H1 (cell line): ENCODE data around the gene ARHGAP28. TPM values are rescaled to one million over a fixed set of nuclear protein-coding genes. Genes with fewer than 3 reads are reported as not detected.

ENCODE experiments used
- RNF2 ChIP-seq: fragments of 200-900, 300-1000 bp; sonication (generic); IDR thresholded peaks from 2 replicates; pipeline ENCODE4 v1.7.1; 2016; ENCODE audit warnings: borderline replicate concordance, low read depth, mild to moderate bottlenecking, antibody characterized with exemption, low read length; ENCODE audit not compliant: poor library complexity, severe bottlenecking; ENCODE audit errors: missing control alignments
- polyA plus RNA-seq, 7 experiments: library from polyadenylated mRNA; depleted of rRNA in 3 of 7; stranded (reverse) in 5 of 7; unstranded in 2 of 7; fragments of >200 nt in 5 of 7; fragments of 200-250 nt in 2 of 7; gene quantifications; 1 replicate in 5 of 7; 2 replicates in 1 of 7; 4 replicates in 1 of 7; pipeline versions ENCODE4 v1.2.1 to v1.2.3, GENCODE V29; 2011 to 2013; ENCODE audit warnings: missing spikeins in 2 of 7, mixed read lengths in 2 of 7
- total RNA-seq: library from RNA; stranded (reverse); fragmentation: NEBNext Ultra II Directional; extraction: Animal tissue kit (Norgen Biotek cat#: 25700); gene quantifications from 2 replicates; pipeline ENCODE4 v1.2.1, GENCODE V29; 2021

ARHGAP28 gene
- total and polyA plus RNA-seq, 2 of the 8 experiments (the other 6 are each of a cell fraction or from before 2014, with no cell fraction given): 2.9 to 14.4 TPM

- no peak for TF ChIP-seq RNF2
Observed at GRCh38 chr18:6757931-6758330, 28.4 kb downstream of the ARHGAP28 start (continued).
